Central memory CD8-positive, alpha-beta T cell (primary cell): ENCODE data around the gene DDN.

Source experiments
- ATAC-seq: fragments of 150-1000 bp; cut with Tn5 transposase; replicated peaks from 2 replicates; pipeline ENCODE4 v1.10.0; 2022; ENCODE audit warnings: mild to moderate bottlenecking, moderate FRiP score, moderate number of reproducible peaks; ENCODE audit not compliant: poor library complexity, severe bottlenecking; ENCODE audit errors: extremely low read depth
- DNase-seq, 2 donors: peaks; one replicate each; pipeline ENCODE4 v3.0.0; 2021; ENCODE audit warnings: low spot score in 2 of 2
- H3K27ac Mint-ChIP-seq: one replicate; pipeline ENCODE4 v1.8.0; 2022; ENCODE audit warnings: low read depth, mild to moderate bottlenecking, moderate library complexity, mixed read lengths
- H3K27me3 Mint-ChIP-seq: one replicate; pipeline ENCODE4 v1.8.0; 2022; ENCODE audit warnings: mixed read lengths
- H3K36me3 Mint-ChIP-seq: one replicate; pipeline ENCODE4 v1.8.0; 2022; ENCODE audit warnings: mild to moderate bottlenecking, moderate library complexity, mixed read lengths; ENCODE audit not compliant: insufficient read depth
- H3K4me1 Mint-ChIP-seq: one replicate; pipeline ENCODE4 v1.8.0; 2022; ENCODE audit warnings: mixed read lengths
- H3K4me3 Mint-ChIP-seq: one replicate; pipeline ENCODE4 v1.8.0; 2022; ENCODE audit warnings: mild to moderate bottlenecking, moderate library complexity, mixed read lengths
- H3K9me3 Mint-ChIP-seq: one replicate; pipeline ENCODE4 v1.8.0; 2022; ENCODE audit warnings: mixed read lengths

DDN gene

DNA sequence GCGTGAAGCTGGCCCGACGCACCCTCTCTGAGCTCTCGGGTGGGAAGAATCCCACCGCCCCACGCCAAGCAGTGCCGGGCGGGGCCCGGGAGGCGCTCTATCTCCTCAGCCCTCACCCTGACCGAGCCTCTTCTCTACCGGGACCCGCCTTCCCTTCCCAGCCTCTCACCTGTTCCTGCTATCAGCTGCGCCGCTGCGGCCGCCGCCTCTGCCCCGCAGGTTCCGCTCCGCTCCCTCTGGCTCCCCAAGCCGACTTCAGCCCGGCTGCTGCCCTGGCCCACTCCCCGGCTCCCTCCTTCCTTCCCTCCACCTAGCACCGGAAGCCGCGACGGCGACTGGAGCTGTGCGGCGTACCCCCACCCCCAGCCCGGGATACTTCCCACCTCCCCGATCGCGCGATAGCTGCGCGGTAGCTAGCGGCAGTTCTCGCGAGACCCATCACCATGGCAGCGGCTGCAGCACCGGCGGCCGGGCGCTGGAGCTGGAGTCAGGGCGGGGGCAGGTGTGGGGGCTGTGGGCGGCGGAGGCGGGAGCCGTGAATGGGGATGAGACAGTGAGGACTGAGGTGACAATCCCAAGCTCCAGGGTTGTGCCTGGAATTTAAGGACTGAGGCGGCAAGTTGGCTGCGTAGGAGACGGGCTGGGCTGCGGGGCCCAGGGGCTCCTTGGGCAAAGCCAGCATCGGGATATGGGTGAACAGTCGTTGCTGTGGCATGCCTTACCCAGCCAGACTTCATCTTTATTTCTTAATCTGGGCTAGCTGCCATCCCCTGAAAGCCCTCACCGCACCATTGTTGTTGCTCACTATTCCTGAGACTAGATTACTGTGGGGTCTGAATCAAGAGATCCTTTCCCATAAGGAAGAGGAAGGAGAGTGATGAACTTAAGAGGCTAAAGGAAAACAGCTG lies 41.8 kb downstream of the DDN start, which contains the start of gene ARF3:
Gene ARF3, minus strand, starts transcription at position 347 of the 908 bp plus-strand sequence. CDS start 16,392 bp downstream, outside the sequence.
- DNase-seq = peak; percentile 80 to 85
- Mint-ChIP-seq H3K27ac (peak within 1 kb of the TSS; percentile 89), H3K36me3 (peaks cover 19% of the 10 kb centered on the region), H3K9me3 (no peaks in the 10 kb centered on the region), H3K27me3 (peaks cover 13% of the 10 kb centered on the region), H3K4me3 (peak within 1 kb of the TSS; percentile 89), H3K4me1 (peaks cover 53% of the 10 kb centered on the region)
- peak; percentile 95 for ATAC-seq

DNA sequence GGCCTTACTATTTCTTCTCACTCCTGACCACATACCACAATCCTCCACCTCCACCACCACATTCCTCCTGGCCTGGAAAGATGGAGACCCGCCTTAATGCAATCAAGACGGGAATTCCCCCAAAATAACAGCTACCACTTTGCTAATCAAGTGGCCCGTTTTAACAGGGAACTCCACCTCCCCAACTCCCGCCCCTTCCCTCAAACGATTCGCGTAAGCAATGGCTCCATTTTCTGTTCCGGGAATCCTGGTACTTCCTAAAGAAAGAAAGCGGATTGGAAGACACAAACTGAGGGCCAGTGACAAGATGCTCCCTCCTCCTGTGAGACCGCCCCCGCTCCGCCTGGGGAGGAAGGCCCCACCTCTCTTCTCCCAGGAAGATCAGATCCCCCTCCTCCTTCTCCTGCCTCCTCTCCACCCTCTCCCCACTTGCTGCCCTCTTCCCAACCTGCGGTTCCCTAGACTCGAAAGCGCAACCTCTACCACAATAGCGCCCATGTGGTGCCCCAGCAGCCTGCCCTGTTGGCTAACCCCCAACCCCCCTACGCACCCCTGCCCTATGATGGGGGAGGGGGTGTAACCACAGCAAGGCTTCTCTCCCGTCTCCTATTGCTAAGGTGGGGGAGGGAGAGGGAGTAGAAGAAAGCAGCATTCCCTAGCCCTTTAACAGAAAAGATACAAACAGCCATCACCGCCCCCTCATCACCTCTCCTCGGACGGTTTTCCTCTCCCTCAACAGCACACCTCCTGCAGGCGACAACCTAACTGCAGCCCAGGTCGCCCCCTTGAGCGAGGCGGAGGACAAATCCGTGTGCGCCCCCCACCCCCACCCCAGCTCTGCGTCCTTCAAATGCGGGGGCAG lies 42.7 kb downstream of the DDN start:
- Mint-ChIP-seq H3K9me3 (no peaks in the 10 kb centered on the region), H3K4me1 (peaks cover 60% of the 10 kb centered on the region), H3K27me3 (peaks cover 13% of the 10 kb centered on the region), H3K4me3 (peak overlapping the region; percentile 89), H3K36me3 (peaks cover 19% of the 10 kb centered on the region), H3K27ac (peak overlapping the region; percentile 89)
- ATAC-seq (peak; percentile 41), DNase-seq (no peak)

GRCh38 chr12:48954841-48955501 lies 44.2 kb downstream of the DDN start:
- Mint-ChIP-seq H3K9me3 (no peaks in the 10 kb centered on the region), H3K4me1 (peaks cover 65% of the 10 kb centered on the region), H3K27me3 (peaks cover 13% of the 10 kb centered on the region), H3K4me3 (peak overlapping the region; percentile 89), H3K36me3 (peaks cover 19% of the 10 kb centered on the region), H3K27ac (peak overlapping the region; percentile 89)
- no peak for ATAC-seq
- DNase-seq = no peak

DNA sequence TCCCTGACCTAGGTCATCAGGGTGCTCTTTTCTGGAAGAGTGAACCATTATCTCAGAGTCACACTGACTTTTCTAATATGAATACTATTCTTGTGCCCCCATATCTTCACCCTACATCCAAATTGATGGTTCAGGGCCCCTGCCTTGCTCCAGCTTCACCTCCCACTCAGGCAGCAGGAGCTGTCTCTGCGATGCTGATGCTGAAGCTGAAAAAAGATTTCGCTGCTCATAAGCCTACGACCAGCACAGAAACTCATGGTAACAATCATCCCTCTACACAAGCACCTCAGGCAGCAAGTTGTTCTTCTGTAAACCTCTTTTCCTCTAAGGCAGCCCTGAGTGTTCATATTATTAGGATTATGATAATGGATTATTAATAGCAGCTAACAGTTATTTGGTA lies 45.1 kb downstream of the DDN start:
- Mint-ChIP-seq H3K4me3 (no peak overlapping the region), H3K27me3 (peaks cover 6% of the 10 kb centered on the region), H3K36me3 (peaks cover 19% of the 10 kb centered on the region), H3K27ac (no peak overlapping the region), H3K9me3 (no peaks in the 10 kb centered on the region), H3K4me1 (peaks cover 65% of the 10 kb centered on the region)
- ATAC-seq (no peak), DNase-seq (no peak)

DNA sequence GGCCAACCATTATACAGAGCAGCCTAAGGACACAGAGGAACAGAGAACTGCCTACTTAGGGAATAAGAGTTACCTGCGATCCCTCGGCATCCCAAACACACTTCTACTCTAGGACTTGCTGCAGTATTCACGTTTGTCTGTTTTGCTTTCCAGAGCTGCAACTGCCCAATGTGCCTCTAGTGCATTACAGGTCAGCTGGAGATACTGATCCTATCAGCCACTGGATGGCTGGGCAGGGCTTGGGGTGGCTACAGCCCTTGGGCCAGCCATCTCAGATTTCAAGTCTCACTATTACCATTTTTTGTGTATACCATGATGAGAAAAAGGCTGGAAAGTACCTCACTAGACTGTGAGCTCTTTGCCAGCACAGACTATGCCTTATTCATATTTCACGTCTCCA lies 46.5 kb downstream of the DDN start:
- H3K9me3 Mint-ChIP-seq = no peaks in the 10 kb centered on the region
- H3K36me3 Mint-ChIP-seq = peaks cover 20% of the 10 kb centered on the region
- H3K27ac Mint-ChIP-seq = no peak overlapping the region
- ATAC-seq (no peak), DNase-seq (no peak)
- no peak overlapping the region for H3K4me3 Mint-ChIP-seq
- H3K4me1 Mint-ChIP-seq = peaks cover 67% of the 10 kb centered on the region
- no peaks in the 10 kb centered on the region for H3K27me3 Mint-ChIP-seq

GRCh38 chr12:48947727-48948126 lies 51.4 kb downstream of the DDN start:
- DNase-seq = no peak
- Mint-ChIP-seq H3K4me3 (no peak overlapping the region), H3K9me3 (no peaks in the 10 kb centered on the region), H3K27me3 (no peaks in the 10 kb centered on the region), H3K4me1 (peaks cover 38% of the 10 kb centered on the region), H3K36me3 (peaks cover 10% of the 10 kb centered on the region), H3K27ac (no peak overlapping the region)
- no peak for ATAC-seq

DNA sequence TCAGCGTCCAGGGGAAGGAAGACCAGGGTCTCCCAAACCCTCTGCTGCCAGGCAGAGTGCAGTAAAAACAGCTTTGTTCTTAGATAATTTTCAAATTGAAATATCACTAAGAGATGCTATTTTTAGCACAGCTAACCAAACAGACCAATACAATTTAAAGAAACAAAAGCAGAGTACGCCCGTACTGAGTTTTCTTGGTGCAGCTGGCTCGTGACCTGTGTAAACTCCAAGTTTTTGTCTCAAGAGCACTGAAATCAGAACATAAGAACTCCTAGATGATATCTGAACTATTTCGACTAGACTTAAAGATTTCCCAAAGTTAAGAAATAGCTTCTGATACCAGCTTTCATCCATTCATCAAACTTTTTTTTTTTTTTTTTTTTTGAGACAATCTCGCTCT lies 52.2 kb downstream of the DDN start:
- no peak for DNase-seq
- H3K9me3 Mint-ChIP-seq = no peaks in the 10 kb centered on the region
- H3K4me3 Mint-ChIP-seq = no peak overlapping the region
- peaks cover 30% of the 10 kb centered on the region for H3K4me1 Mint-ChIP-seq
- peaks cover 11% of the 10 kb centered on the region for H3K36me3 Mint-ChIP-seq
- H3K27me3 Mint-ChIP-seq = no peaks in the 10 kb centered on the region
- H3K27ac Mint-ChIP-seq = no peak overlapping the region
- no peak for ATAC-seq

GRCh38 chr12:48946205-48946604 lies 53.0 kb downstream of the DDN start:
- Mint-ChIP-seq H3K4me1 (peaks cover 28% of the 10 kb centered on the region), H3K9me3 (no peaks in the 10 kb centered on the region), H3K27me3 (no peaks in the 10 kb centered on the region), H3K4me3 (no peak overlapping the region), H3K27ac (no peak overlapping the region), H3K36me3 (peaks cover 14% of the 10 kb centered on the region)
- ATAC-seq (no peak), DNase-seq (no peak)
